HG03378 (cell line): Measurements from ENCODE around the gene SEPTIN12.

Experiments
- ATAC-seq: cut with Tn5 transposase; IDR thresholded peaks from one replicate; pipeline ENCODE4 v1.9.1; 2021; ENCODE audit warnings: mild to moderate bottlenecking, moderate library complexity; ENCODE audit not compliant: unreplicated experiment

SEPTIN12 gene

GRCh38 chr16:4734063-4734729, 53.9 kb downstream of the SEPTIN12 start, which contains the start of the genes ANKS3 and DNAAF8:
Gene ANKS3 (minus strand): TSS chr16:4734271. CDS start chr16:4730149, 4,122 bp downstream.
Gene DNAAF8 (plus strand): TSS chr16:4734537. CDS start chr16:4736515, 1,978 bp downstream.
- peak; percentile 70 for ATAC-seq

DNA sequence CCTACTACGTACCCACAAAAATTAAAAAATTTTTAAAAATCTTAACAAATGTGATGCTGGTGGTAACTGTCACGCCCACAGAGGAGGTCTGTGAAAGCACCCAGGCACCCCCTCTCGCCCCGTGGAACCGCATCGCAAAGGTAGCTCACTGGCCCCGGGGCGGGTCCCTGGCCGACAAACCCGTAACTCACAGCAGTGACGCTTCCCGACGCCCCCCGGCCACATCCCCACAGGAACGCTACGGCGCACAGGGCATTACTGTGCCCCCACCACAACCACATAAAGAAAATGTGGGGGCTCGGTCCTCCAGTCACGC, 54.4 kb downstream of the SEPTIN12 start:
- ATAC-seq, result peak; percentile 21

DNA sequence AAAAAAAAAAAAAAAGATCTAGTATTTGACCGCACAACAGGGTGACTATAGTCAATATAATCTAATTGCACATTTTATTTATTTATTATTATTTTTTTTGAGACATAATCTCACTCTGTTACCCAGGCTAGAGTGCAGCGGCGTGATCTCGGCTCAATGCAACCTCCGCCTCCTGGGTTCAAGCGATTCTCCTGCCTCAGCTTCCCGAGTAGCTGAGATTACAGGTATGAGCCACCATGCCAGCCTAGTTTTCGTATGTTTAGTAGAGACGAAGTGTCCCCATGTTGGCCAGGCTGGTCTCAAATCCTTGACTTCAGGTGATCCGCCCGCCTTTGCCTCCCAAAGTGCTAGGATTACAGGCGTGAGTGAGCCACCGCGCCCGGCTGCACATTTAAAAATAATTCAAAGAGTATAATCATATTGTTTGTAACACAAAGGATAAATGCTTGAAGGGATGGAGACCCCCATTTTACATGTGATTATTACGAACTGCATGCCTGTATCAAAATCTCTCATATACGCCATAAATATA, 54.9 kb downstream of the SEPTIN12 start:
- no peak for ATAC-seq

DNA sequence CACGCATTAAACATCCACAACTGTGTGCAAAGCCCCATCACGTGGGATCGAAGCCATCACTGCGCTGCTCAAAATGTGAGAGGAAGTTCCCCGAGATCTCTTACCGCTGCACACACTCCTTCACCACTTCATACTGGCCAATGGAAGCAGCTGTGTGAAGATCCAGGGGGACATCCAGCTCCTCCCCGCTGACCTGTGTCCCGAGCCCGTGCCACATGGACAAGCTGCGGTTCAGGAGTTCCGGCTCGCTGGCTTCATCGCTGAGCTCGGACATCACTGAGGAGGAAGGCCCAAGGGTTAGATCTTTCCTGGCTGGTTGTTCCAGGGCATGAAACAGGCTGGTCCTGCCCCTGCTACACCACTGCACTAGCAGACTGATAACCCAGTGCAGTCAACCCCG, 58.3 kb downstream of the SEPTIN12 start:
- ATAC-seq, result no peak

DNA sequence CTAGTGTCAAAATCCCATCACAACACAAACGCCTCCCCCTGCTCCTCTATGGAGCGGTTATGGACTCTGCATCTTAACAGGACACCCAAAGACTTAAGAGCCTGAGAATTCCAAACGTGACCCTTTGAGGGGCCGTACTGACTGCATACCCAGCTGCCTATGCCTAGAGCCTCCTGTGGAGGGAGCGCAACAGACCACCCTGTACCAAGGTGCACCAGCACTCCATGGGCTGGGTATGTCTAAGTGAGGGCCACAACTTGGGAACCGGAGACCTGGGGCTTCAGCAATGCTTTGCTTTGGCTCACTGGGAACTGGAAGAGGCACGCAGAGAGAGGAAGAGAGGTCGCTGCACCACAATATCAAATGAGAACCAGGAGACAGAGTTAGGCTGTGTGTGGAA, 59.5 kb downstream of the SEPTIN12 start:
- ATAC-seq, result no peak
